GM21360 (cell line): ENCODE measurements around the gene TNC.
"Not testable (repeated sequence)": the region's sequence is repeated elsewhere in the genome, so short reads cannot be mapped to it uniquely, and the experiment has no call there.

Source experiments
- ATAC-seq: cut with Tn5 transposase; IDR thresholded peaks from one replicate; pipeline ENCODE4 v1.9.1; 2021; ENCODE audit warnings: mild to moderate bottlenecking, moderate library complexity; ENCODE audit not compliant: unreplicated experiment

The TNC gene

GRCh38 chr9:115135821-115136778 lies 18.1 kb upstream of the TNC start:
- no peak for ATAC-seq

GRCh38 chr9:115134941-115135340 lies 17.0 kb upstream of the TNC start:
- no peak for ATAC-seq

GRCh38 chr9:115133649-115134048 lies 15.7 kb upstream of the TNC start:
- no peak for ATAC-seq

GRCh38 chr9:115132648-115133047 lies 14.7 kb upstream of the TNC start:
- ATAC-seq: no peak

GRCh38 chr9:115130176-115130575 lies 12.2 kb upstream of the TNC start:
- ATAC-seq: no peak

- ATAC-seq: not testable (repeated sequence)
Observed at GRCh38 chr9:115128726-115129125, 10.8 kb upstream of the TNC start.

- ATAC-seq: no peak
Observed at GRCh38 chr9:115127191-115127817, 9.3 kb upstream of the TNC start.

GRCh38 chr9:115126404-115126803 lies 8.4 kb upstream of the TNC start:
- ATAC-seq: no peak

- ATAC-seq: no peak
Observed at GRCh38 chr9:115122937-115123336, 5.0 kb upstream of the TNC start.

GRCh38 chr9:115121181-115121580 lies 3.2 kb upstream of the TNC start:
- ATAC-seq: no peak

- no peak for ATAC-seq
Observed at GRCh38 chr9:115118879-115119218, 892 bp upstream of the TNC start.

- ATAC-seq: no peak
Observed at GRCh38 chr9:115116421-115117284, 1.3 kb downstream of the TNC start.

GRCh38 chr9:115115924-115116323 lies 2.0 kb downstream of the TNC start:
- ATAC-seq: no peak

GRCh38 chr9:115115117-115115880 lies 2.7 kb downstream of the TNC start:
- no peak for ATAC-seq

- no peak for ATAC-seq
Observed at GRCh38 chr9:115114546-115114945, 3.4 kb downstream of the TNC start.

GRCh38 chr9:115114084-115114483 lies 3.9 kb downstream of the TNC start:
- ATAC-seq: no peak

- no peak for ATAC-seq
Observed at GRCh38 chr9:115111874-115112273, 6.1 kb downstream of the TNC start.

GRCh38 chr9:115109486-115109885 lies 8.5 kb downstream of the TNC start:
- ATAC-seq: no peak

GRCh38 chr9:115107701-115108100 lies 10.3 kb downstream of the TNC start:
- ATAC-seq: no peak

GRCh38 chr9:115106642-115107041 lies 11.3 kb downstream of the TNC start:
- ATAC-seq: no peak

GRCh38 chr9:115106001-115106400 lies 12.0 kb downstream of the TNC start:
- no peak for ATAC-seq
